BE2C (cell line): ENCODE data around the gene FMNL3.
"Not testable (repeated sequence)": the region's sequence is repeated elsewhere in the genome, so short reads cannot be mapped to it uniquely, and the experiment has no call there.

Experiments used
- DNase-seq: peaks from one replicate; pipeline ENCODE4 v3.0.0-alpha.2; 2020
- H3K27me3 ChIP-seq: fragments of 250-450 bp; sonication (Bioruptor Pico); 2 replicates; pipeline ENCODE4 v1.5.1; 2020; ENCODE audit warnings: mild to moderate bottlenecking
- H3K36me3 ChIP-seq: fragments of 250-450 bp; sonication (Bioruptor Pico); 2 replicates; pipeline ENCODE4 v1.5.1; 2020; ENCODE audit warnings: mild to moderate bottlenecking
- H3K4me1 ChIP-seq: fragments of 250-450 bp; sonication (Bioruptor Pico); 2 replicates; pipeline ENCODE4 v1.5.1; 2020
- H3K4me3 ChIP-seq: 2 replicates; pipeline ENCODE4 v1.5.1; 2011; ENCODE audit warnings: low read depth, low read length
- H3K9me3 ChIP-seq: fragments of 250-450 bp; sonication (Bioruptor Pico); 2 replicates; pipeline ENCODE4 v1.5.1; 2020
- CTCF ChIP-seq: IDR thresholded peaks from 2 replicates; pipeline ENCODE4 v1.5.1; 2012; ENCODE audit warnings: mild to moderate bottlenecking, low read depth, low read length

The FMNL3 gene

GRCh38 chr12:49609059-49609874 lies 97.9 kb downstream of the FMNL3 start:
- DNase-seq = no peak
- Histone ChIP-seq H3K36me3 (no peaks in the 10 kb centered on the region), H3K9me3 (no peaks in the 10 kb centered on the region), H3K4me3 (no peak overlapping the region), H3K4me1 (no peaks in the 10 kb centered on the region), H3K27me3 (no peaks in the 10 kb centered on the region)
- TF ChIP-seq CTCF = no peak

DNA sequence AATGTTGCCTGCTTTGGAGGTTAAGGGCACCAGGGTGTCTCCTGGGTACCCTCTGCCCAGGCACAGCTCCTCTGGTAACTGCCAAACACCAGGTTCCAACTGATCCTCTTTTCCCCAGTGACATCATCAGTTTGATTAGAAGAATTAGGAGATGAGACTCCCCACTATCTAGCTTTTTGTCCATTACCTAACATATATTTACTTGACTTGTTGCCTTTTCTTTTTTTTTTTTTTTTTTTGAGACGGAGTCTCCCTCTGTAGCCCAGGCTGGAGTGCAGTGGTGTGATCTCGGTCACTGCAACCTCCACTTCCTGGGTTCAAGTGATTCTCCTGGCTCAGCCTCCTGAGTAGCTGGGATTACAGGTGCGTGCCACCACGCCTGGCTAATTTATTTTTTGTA lies 101.7 kb downstream of the FMNL3 start, which contains the start of gene FAM186B:
Gene FAM186B (minus strand): TSS at position 101 of the 400 bp plus-strand sequence. CDS start 162 bp downstream, outside the sequence.
- not testable (repeated sequence) for H3K9me3 ChIP-seq, H3K4me1 ChIP-seq, H3K36me3 ChIP-seq, H3K27me3 ChIP-seq, DNase-seq, H3K4me3 ChIP-seq

DNA sequence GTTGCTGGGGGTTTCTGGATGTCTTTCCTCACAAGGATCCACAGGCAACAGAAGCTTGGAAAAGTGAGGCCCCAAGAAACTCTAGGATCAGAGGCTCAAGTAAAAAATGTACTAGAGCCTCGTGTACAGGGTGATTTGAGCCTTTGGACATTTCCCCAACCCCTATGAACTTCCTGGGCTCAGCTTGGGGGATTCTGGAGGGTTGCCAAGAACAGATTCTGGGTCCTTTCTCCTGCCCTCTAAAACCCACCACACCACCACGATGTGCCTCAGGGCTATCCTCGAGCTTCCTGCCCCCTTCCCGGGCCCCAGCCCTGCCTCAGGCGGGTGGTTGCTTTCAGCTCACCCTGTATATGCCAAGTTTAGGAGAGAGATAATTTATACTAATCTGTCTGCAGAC lies 102.3 kb downstream of the FMNL3 start:
- Histone ChIP-seq H3K9me3 (no peaks in the 10 kb centered on the region), H3K4me1 (no peaks in the 10 kb centered on the region), H3K4me3 (no peak overlapping the region), H3K27me3 (no peaks in the 10 kb centered on the region), H3K36me3 (no peaks in the 10 kb centered on the region)
- no peak for DNase-seq
- TF ChIP-seq CTCF = no peak

DNA sequence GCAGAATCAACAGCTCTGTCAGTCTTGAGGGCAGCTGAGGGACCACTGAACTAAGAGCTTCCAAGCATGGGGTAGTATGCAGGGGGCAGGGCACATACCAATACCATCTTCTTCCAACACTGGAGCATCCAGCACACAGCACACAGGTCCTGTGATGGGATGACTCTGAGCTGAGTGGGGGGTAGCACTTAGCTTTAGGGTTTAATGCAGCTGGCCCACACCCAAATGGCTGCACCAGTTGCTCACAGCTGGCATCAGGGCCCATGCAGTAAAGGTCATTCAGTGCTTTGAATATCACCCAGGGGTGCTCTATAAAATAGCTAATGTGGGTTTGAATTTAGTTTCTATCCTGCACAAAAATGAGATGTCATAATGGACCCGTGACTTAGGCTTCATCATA lies 103.5 kb downstream of the FMNL3 start:
- Histone ChIP-seq H3K9me3 (no peaks in the 10 kb centered on the region), H3K36me3 (no peaks in the 10 kb centered on the region), H3K4me1 (no peaks in the 10 kb centered on the region), H3K4me3 (no peak overlapping the region), H3K27me3 (no peaks in the 10 kb centered on the region)
- no peak for DNase-seq
- no peak for TF ChIP-seq CTCF

DNA sequence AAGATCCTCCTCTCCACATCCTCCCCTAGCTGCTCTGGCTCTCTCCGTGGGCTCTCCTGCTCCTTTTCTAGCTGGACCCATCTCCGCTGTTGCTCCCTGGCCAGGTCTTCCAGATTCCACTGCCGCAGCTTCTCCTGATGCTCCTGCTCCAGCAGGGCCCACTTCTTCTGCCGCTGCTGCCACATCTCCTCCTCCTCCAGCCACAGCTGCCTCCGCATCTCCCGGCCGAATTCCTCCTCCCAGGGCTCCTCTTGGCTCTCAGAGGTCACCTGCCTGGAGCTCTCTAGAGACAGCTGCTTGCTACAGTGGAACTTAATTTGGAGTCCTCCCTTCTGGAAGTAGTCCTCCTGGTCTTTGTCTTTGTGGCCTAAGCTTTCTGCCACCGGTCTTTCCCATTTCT lies 107.2 kb downstream of the FMNL3 start:
- H3K4me1 ChIP-seq = no peaks in the 10 kb centered on the region
- H3K36me3 ChIP-seq = no peaks in the 10 kb centered on the region
- no peak for DNase-seq
- H3K27me3 ChIP-seq = no peaks in the 10 kb centered on the region
- no peaks in the 10 kb centered on the region for H3K9me3 ChIP-seq
- no peak for TF ChIP-seq CTCF
- no peak overlapping the region for H3K4me3 ChIP-seq

- H3K4me1 ChIP-seq = no peaks in the 10 kb centered on the region
- no peaks in the 10 kb centered on the region for H3K9me3 ChIP-seq
- DNase-seq = no peak
- H3K36me3 ChIP-seq = no peaks in the 10 kb centered on the region
- no peak for TF ChIP-seq CTCF
- H3K4me3 ChIP-seq = no peak overlapping the region
- H3K27me3 ChIP-seq = no peaks in the 10 kb centered on the region
Observed at GRCh38 chr12:49598527-49598926, 108.7 kb downstream of the FMNL3 start.
